ENCODE results near the gene ADAMTS4.

ADAMTS4 gene

DNA sequence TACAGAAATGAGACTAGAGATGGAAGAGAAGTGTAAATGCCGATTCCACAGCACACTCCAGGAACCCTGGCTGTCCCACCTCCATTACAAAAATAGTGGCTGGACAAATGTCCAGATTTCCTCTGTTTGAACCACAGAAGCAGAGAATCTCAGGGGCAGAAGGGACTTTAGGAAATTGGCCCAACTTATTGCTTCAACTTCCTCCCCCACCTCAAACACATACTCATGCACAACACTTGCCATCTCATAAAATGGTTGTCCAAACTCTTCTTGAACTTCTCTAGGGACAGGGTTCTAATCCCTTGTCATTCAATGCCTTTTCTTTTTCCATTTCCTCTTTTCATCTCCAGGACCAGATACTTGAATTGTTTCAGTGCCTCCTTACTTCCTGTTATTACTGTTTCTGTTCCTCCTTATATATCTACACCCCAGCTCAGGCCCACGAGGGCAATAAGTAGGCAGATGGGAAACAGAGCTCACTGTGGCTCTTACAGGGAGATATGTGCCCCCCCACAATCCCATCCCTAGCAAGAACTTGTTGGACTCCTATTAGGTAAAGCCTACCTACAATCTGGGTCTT, 13.0 kb downstream of the ADAMTS4 start:
- no peak for TF ChIP-seq EZH2phosphoT487 (IDR thresholded peaks at IDR 0.05; ENCODE audit: low read depth)
- TF ChIP-seq, protein P1, sequence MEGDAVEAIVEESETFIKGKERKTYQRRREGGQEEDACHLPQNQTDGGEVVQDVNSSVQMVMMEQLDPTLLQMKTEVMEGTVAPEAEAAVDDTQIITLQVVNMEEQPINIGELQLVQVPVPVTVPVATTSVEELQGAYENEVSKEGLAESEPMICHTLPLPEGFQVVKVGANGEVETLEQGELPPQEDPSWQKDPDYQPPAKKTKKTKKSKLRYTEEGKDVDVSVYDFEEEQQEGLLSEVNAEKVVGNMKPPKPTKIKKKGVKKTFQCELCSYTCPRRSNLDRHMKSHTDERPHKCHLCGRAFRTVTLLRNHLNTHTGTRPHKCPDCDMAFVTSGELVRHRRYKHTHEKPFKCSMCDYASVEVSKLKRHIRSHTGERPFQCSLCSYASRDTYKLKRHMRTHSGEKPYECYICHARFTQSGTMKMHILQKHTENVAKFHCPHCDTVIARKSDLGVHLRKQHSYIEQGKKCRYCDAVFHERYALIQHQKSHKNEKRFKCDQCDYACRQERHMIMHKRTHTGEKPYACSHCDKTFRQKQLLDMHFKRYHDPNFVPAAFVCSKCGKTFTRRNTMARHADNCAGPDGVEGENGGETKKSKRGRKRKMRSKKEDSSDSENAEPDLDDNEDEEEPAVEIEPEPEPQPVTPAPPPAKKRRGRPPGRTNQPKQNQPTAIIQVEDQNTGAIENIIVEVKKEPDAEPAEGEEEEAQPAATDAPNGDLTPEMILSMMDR (IDR thresholded peaks at IDR 0.05; ENCODE audit: low read depth, low read length) = no peak
- Histone ChIP-seq H3K4me1 (ENCODE audit: low read length) (peaks cover 66% of the 10 kb centered on the region), H3K27ac (ENCODE audit: low read length) (peak overlapping the region; percentile 96), H4K20me1 (ENCODE audit: insufficient read depth, low read length) (no peaks in the 10 kb centered on the region), H3K4me2 (ENCODE audit: low read length) (peak overlapping the region; percentile 90), H3K27me3 (ENCODE audit: low read depth, low read length) (no peaks in the 10 kb centered on the region), H3K9me3 (ENCODE audit: insufficient read depth, low read length) (no peaks in the 10 kb centered on the region), H3K4me3 (ENCODE audit: low read length) (peak overlapping the region; percentile 64), H2AFZ (ENCODE audit: low read depth, low read length) (no peak overlapping the region), H3K36me3 (replicated peaks; ENCODE audit: low read depth, low read length) (no peaks in the 10 kb centered on the region), H3K79me2 (ENCODE audit: low read length) (no peaks in the 10 kb centered on the region), H3K9ac (ENCODE audit: low read length) (peak overlapping the region; percentile 84)

DNA sequence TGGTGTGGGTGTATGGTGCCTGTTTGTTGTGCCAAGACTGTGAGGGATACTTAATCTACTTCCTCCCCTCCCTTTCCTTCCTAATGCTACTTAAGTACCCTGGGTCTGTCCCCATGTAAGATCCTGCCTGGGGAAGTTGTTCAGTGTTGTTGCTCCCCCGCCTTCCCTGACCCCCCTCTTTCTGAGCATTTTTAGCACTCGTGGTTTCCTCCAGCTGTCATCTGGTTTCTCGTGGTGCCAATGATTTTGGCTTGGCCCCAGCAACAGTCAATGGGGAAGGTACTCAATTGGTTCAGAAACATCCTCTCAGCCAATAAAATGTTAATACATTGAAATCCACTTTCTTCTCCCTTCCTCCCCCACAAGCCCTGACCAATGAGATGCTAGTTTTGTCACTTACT, 13.6 kb downstream of the ADAMTS4 start:
- TF ChIP-seq, protein P1 (IDR thresholded peaks at IDR 0.05; ENCODE audit: low read depth, low read length) = no peak
- TF ChIP-seq EZH2phosphoT487 (IDR thresholded peaks at IDR 0.05; ENCODE audit: low read depth) = no peak
- H2AFZ ChIP-seq (ENCODE audit: low read depth, low read length) = no peak overlapping the region; the same call in 1 of the 2 replicates
- no peaks in the 10 kb centered on the region for H3K79me2 ChIP-seq (ENCODE audit: low read length)
- H3K4me1 ChIP-seq (ENCODE audit: low read length) = peaks cover 68% of the 10 kb centered on the region
- no peaks in the 10 kb centered on the region for H3K27me3 ChIP-seq (ENCODE audit: low read depth, low read length)
- H3K36me3 ChIP-seq (replicated peaks; ENCODE audit: low read depth, low read length) = no peaks in the 10 kb centered on the region
- H3K9ac ChIP-seq (ENCODE audit: low read length) = peak overlapping the region; percentile 84
- peak overlapping the region; percentile 90 for H3K4me2 ChIP-seq (ENCODE audit: low read length)
- no peaks in the 10 kb centered on the region for H3K9me3 ChIP-seq (ENCODE audit: insufficient read depth, low read length)
- H4K20me1 ChIP-seq (ENCODE audit: insufficient read depth, low read length) = no peaks in the 10 kb centered on the region
- H3K27ac ChIP-seq (ENCODE audit: low read length) = peak overlapping the region; percentile 96
- peak overlapping the region; percentile 64 for H3K4me3 ChIP-seq (ENCODE audit: low read length)

DNA sequence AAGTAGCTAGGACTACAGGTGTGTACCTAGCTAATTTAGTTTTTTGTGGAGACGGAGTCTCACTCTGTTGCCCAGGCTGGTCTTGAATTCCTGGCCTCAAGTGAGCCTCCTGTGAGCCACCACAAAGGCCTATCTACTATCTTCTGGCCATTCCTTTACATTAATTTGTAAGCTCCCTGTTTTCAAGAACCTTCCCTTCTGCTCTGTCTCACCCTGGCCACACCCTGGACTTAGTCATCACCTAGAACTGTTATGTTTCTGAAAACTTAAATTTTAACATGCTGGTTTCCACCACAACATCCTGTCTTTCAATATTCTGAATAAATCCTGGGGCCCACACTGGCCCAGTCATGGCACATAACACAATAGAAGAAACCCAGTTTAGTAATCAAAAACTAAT, 16.6 kb downstream of the ADAMTS4 start:
- peak overlapping the region; percentile 55; the same call in 1 of the 2 replicates for H3K9ac ChIP-seq (ENCODE audit: low read length)
- no peaks in the 10 kb centered on the region for H3K36me3 ChIP-seq (replicated peaks; ENCODE audit: low read depth, low read length)
- peaks cover under 1% of the 10 kb centered on the region; the same call in 1 of the 2 replicates for H3K79me2 ChIP-seq (ENCODE audit: low read length)
- peak overlapping the region; percentile 41 for H3K4me2 ChIP-seq (ENCODE audit: low read length)
- peak overlapping the region; percentile 73 for H3K27ac ChIP-seq (ENCODE audit: low read length)
- H2AFZ ChIP-seq (ENCODE audit: low read depth, low read length) = no peak overlapping the region
- H4K20me1 ChIP-seq (ENCODE audit: insufficient read depth, low read length) = no peaks in the 10 kb centered on the region
- H3K9me3 ChIP-seq (ENCODE audit: insufficient read depth, low read length) = no peaks in the 10 kb centered on the region
- no peak for TF ChIP-seq EZH2phosphoT487 (IDR thresholded peaks at IDR 0.05; ENCODE audit: low read depth)
- TF ChIP-seq, protein P1 (IDR thresholded peaks at IDR 0.05; ENCODE audit: low read depth, low read length) = no peak
- peaks cover 71% of the 10 kb centered on the region for H3K4me1 ChIP-seq (ENCODE audit: low read length)
- H3K4me3 ChIP-seq (ENCODE audit: low read length) = peak overlapping the region; percentile 2; the same call in 1 of the 2 replicates
- H3K27me3 ChIP-seq (ENCODE audit: low read depth, low read length) = no peaks in the 10 kb centered on the region

DNA sequence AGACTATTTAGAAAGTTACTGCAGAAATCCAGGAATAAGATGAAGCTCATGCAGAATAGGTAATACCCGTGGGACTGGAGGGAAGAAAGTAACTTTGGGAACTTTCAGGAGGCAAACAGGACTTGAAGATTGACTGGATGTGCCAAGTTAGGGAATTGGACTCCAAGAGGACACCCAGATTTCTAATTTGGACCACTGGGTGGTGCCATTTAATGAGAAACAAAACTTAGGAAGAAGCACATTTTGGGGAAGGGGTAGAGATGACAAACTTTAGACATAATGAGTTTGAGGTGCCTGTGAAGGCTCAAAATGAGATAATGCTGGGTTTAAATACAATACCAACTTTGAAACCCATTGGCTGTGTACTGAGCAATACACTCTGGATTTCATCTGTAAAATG, 18.2 kb downstream of the ADAMTS4 start:
- Histone ChIP-seq H3K4me3 (ENCODE audit: low read length) (no peak overlapping the region), H3K9me3 (ENCODE audit: insufficient read depth, low read length) (no peaks in the 10 kb centered on the region), H3K27me3 (ENCODE audit: low read depth, low read length) (no peaks in the 10 kb centered on the region), H3K4me2 (ENCODE audit: low read length) (no peak overlapping the region), H3K27ac (ENCODE audit: low read length) (no peak overlapping the region), H4K20me1 (ENCODE audit: insufficient read depth, low read length) (no peaks in the 10 kb centered on the region), H3K36me3 (replicated peaks; ENCODE audit: low read depth, low read length) (peaks cover 2% of the 10 kb centered on the region), H3K9ac (ENCODE audit: low read length) (no peak overlapping the region), H3K4me1 (ENCODE audit: low read length) (peaks cover 67% of the 10 kb centered on the region), H3K79me2 (ENCODE audit: low read length) (peaks cover 15% of the 10 kb centered on the region), H2AFZ (ENCODE audit: low read depth, low read length) (no peak overlapping the region)
- TF ChIP-seq, protein P1 (IDR thresholded peaks at IDR 0.05; ENCODE audit: low read depth, low read length) = peak; percentile 85
- no peak for TF ChIP-seq EZH2phosphoT487 (IDR thresholded peaks at IDR 0.05; ENCODE audit: low read depth)

Measured in OCI-LY3 (cell line).